Measurements from ENCODE around the gene HEATR5B. TPM values are rescaled to one million over a fixed set of nuclear protein-coding genes. Genes with fewer than 3 reads are reported as not detected.
"Not testable (repeated sequence)": the region's sequence is repeated elsewhere in the genome, so short reads cannot be mapped to it uniquely, and the experiment has no call there.

The HEATR5B gene
- total RNA-seq, 4 donors from 2014 or later: 32.2 to 48.7 (median 39.4) TPM

- Histone ChIP-seq H3K27me3 (no peaks in the 10 kb centered on the region), H3K36me3 (no peaks in the 10 kb centered on the region), H3K4me3 (no peak overlapping the region), H3K4me1 (no peaks in the 10 kb centered on the region), H3K9me3 (no peaks in the 10 kb centered on the region), H3K27ac (no peak overlapping the region)
- DNase-seq: no peak
- no peak for TF ChIP-seq POLR2A (IDR thresholded peaks at IDR 0.05)
- TF ChIP-seq, protein P1, sequence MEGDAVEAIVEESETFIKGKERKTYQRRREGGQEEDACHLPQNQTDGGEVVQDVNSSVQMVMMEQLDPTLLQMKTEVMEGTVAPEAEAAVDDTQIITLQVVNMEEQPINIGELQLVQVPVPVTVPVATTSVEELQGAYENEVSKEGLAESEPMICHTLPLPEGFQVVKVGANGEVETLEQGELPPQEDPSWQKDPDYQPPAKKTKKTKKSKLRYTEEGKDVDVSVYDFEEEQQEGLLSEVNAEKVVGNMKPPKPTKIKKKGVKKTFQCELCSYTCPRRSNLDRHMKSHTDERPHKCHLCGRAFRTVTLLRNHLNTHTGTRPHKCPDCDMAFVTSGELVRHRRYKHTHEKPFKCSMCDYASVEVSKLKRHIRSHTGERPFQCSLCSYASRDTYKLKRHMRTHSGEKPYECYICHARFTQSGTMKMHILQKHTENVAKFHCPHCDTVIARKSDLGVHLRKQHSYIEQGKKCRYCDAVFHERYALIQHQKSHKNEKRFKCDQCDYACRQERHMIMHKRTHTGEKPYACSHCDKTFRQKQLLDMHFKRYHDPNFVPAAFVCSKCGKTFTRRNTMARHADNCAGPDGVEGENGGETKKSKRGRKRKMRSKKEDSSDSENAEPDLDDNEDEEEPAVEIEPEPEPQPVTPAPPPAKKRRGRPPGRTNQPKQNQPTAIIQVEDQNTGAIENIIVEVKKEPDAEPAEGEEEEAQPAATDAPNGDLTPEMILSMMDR (IDR thresholded peaks at IDR 0.05): no peak
These were observed 129.1 kb downstream of the HEATR5B start for GRCh38 chr2:36954977-36955607.

DNA sequence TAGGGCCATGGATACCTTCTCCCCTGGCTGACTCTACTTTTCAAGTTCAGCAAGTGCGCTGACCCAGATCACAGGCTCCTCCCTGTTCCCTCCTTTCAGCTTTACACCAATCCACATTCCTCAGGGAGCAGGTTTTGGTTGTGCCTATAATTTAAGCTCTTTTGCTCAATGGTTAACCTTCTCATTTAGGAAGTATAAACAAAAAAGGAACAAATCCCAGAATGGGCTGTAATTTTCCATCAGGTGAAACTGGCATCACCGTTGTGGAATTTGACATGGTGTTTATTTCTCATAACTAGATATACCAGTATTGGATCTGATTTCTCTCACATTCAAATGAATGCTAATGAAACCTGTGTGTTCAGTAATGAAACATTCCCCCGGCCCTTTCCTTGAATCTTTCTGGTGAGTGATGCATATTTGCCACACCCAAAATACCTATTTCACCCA, 131.4 kb downstream of the HEATR5B start:
- Histone ChIP-seq H3K4me3 (no peak overlapping the region), H3K27ac (no peak overlapping the region), H3K9me3 (no peaks in the 10 kb centered on the region), H3K36me3 (no peaks in the 10 kb centered on the region), H3K4me1 (no peaks in the 10 kb centered on the region), H3K27me3 (no peaks in the 10 kb centered on the region)
- no peak for TF ChIP-seq POLR2A (IDR thresholded peaks at IDR 0.05)
- TF ChIP-seq, protein P1 (IDR thresholded peaks at IDR 0.05): no peak
- no peak for DNase-seq

DNA sequence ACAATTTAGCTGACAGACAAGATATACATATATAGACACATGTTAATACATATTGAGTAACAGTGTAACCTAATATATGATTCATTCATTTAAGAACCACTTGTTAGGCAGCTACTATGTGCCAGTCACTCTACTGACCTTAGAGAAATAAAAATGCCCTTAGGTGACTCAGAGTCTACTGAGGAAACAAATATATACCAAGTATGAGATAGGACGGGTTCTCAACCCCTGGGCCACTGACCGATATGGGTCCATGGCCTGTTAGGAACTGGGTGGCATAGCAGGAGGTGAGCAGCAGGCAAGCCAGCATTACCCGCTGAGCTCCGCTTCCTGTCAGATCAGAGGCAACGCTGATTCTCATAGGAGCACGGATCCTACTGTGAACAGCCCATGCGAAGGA, 132.6 kb downstream of the HEATR5B start:
- H3K4me1 ChIP-seq: no peaks in the 10 kb centered on the region
- H3K27me3 ChIP-seq: no peaks in the 10 kb centered on the region
- DNase-seq: no peak
- H3K27ac ChIP-seq: no peak overlapping the region
- H3K4me3 ChIP-seq: no peak overlapping the region
- no peaks in the 10 kb centered on the region for H3K36me3 ChIP-seq
- H3K9me3 ChIP-seq: no peaks in the 10 kb centered on the region
- no peak for TF ChIP-seq POLR2A (IDR thresholded peaks at IDR 0.05)
- TF ChIP-seq, protein P1 (IDR thresholded peaks at IDR 0.05): no peak

GRCh38 chr2:36951027-36951518, 133.1 kb downstream of the HEATR5B start:
- H3K36me3 ChIP-seq: no peaks in the 10 kb centered on the region
- no peaks in the 10 kb centered on the region for H3K27me3 ChIP-seq
- TF ChIP-seq POLR2A (IDR thresholded peaks at IDR 0.05): no peak
- TF ChIP-seq, protein P1 (IDR thresholded peaks at IDR 0.05): no peak
- no peak overlapping the region for H3K27ac ChIP-seq
- no peak overlapping the region for H3K4me3 ChIP-seq
- no peaks in the 10 kb centered on the region for H3K9me3 ChIP-seq
- H3K4me1 ChIP-seq: no peaks in the 10 kb centered on the region
- no peak for DNase-seq

DNA sequence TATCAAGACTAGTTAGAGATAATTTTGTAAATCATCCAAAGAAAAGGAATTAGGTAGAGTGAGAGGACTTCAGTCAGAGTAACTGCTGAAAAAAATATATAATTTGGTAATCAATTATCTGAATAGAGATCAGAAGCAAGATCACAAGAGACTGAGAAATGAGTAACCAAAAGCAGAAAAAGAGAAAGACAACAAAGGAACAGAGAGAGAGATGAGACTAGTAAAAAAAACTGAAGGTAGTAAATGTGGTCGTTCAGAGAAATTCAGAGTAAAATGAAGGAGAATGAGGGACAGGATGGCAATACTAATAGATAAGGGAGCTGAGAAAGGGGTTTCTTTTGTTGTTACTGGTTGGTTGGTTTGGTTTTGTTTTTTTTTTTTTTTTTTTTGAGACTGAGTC, 134.3 kb downstream of the HEATR5B start:
- Histone ChIP-seq H3K36me3 (no peaks in the 10 kb centered on the region), H3K27me3 (no peaks in the 10 kb centered on the region), H3K9me3 (no peaks in the 10 kb centered on the region), H3K27ac (no peak overlapping the region), H3K4me1 (no peaks in the 10 kb centered on the region), H3K4me3 (no peak overlapping the region)
- no peak for DNase-seq
- TF ChIP-seq POLR2A (IDR thresholded peaks at IDR 0.05): no peak
- TF ChIP-seq, protein P1 (IDR thresholded peaks at IDR 0.05): no peak

GRCh38 chr2:36945240-36945639, 138.9 kb downstream of the HEATR5B start:
- H3K27ac ChIP-seq, H3K4me3 ChIP-seq, H3K36me3 ChIP-seq, H3K27me3 ChIP-seq, DNase-seq, H3K9me3 ChIP-seq, H3K4me1 ChIP-seq: not testable (repeated sequence)
